IMR-90 (cell line): ENCODE data around the gene POLR1A. TPM values are rescaled to one million over a fixed set of nuclear protein-coding genes. Genes with fewer than 3 reads are reported as not detected.

Source experiments
- ATAC-seq: fragments of 200-7000 bp; cut with Tn5 transposase; 2 replicates; pipeline ENCODE4 v1.9.1; 2020; ENCODE audit warnings: low read depth, mild to moderate bottlenecking, moderate library complexity
- BruUV-seq: library from RNA; stranded (reverse); fragments of 400-500 nt; replicated peaks from 2 replicates; lab custom pipeline; 2021; lab: Mats Ljungman, UMichigan
- CTCF ChIA-PET: fragments of 300-600 bp; formaldehyde crosslinking; extraction: SDS; loops from one replicate; lab custom pipeline; 2021; ENCODE audit warnings: antibody characterized with exemption; lab: Yijun Ruan, JAX
- POLR2A ChIA-PET: fragments of 300-600 bp; sonication (Branson Sonifier 250); formaldehyde crosslinking; loops from one replicate; lab custom pipeline; 2022; ENCODE audit warnings: antibody characterized with exemption; ENCODE audit not compliant: unreplicated experiment; lab: Charles Lee
- DNase-seq: peaks from one replicate; pipeline ENCODE4 v3.0.0; 2013
- H2AFZ ChIP-seq: replicated peaks from 2 replicates; pipeline ENCODE3; 2013; ENCODE audit warnings: low read length, mild to moderate bottlenecking; ENCODE audit not compliant: poor library complexity
- H2AK5ac ChIP-seq: 2 replicates; pipeline ENCODE4 v1.6.1; 2013; ENCODE audit warnings: low read depth, low read length, inconsistent platforms
- H2AK9ac ChIP-seq: replicated peaks from 2 replicates; pipeline ENCODE3; 2013; ENCODE audit warnings: mild to moderate bottlenecking, low read depth, low read length, moderate library complexity; ENCODE audit not compliant: poor library complexity
- H2BK120ac ChIP-seq: 2 replicates; pipeline ENCODE4 v1.6.1; 2013; ENCODE audit warnings: low read depth, low read length, inconsistent platforms
- H2BK15ac ChIP-seq: 3 replicates; pipeline ENCODE4 v1.6.1; 2013; ENCODE audit warnings: low read depth, low read length, inconsistent platforms
- H2BK20ac ChIP-seq: 2 replicates; pipeline ENCODE4 v1.6.1; 2013; ENCODE audit warnings: low read depth, mild to moderate bottlenecking, inconsistent platforms, low read length, moderate library complexity
- H2BK5ac ChIP-seq: 2 replicates; pipeline ENCODE4 v1.6.1; 2013; ENCODE audit warnings: mild to moderate bottlenecking, low read depth, low read length, inconsistent platforms; ENCODE audit not compliant: poor library complexity, severe bottlenecking
- H3K14ac ChIP-seq: replicated peaks from 2 replicates; pipeline ENCODE4 v1.6.1; 2013; ENCODE audit warnings: low read depth, low read length, inconsistent platforms
- H3K18ac ChIP-seq: 2 replicates; pipeline ENCODE4 v1.6.1; 2013; ENCODE audit warnings: low read depth, low read length, control low read depth
- H3K23ac ChIP-seq: 2 replicates; pipeline ENCODE4 v1.6.1; 2013; ENCODE audit warnings: low read depth, low read length, inconsistent platforms
- H3K27ac ChIP-seq: 2 replicates; pipeline ENCODE4 v1.5.1; 2013; ENCODE audit warnings: mild to moderate bottlenecking, control low read depth, low read length; ENCODE audit not compliant: insufficient read depth
- H3K27me3 ChIP-seq: 2 replicates; pipeline ENCODE4 v1.6.1; 2013; ENCODE audit warnings: low read length; ENCODE audit not compliant: control insufficient read depth, insufficient read depth
- H3K36me3 ChIP-seq: 2 replicates; pipeline ENCODE4 v1.6.1; 2013; ENCODE audit warnings: low read length, mixed read lengths; ENCODE audit not compliant: control insufficient read depth, insufficient read depth
- H3K4ac ChIP-seq: 2 replicates; pipeline ENCODE4 v1.6.1; 2013; ENCODE audit warnings: low read depth, low read length, inconsistent platforms
- H3K4me1 ChIP-seq: 2 replicates; pipeline ENCODE4 v1.6.1; 2013; ENCODE audit warnings: low read length, mixed read lengths; ENCODE audit not compliant: control insufficient read depth, insufficient read depth
- H3K4me2 ChIP-seq: 2 replicates; pipeline ENCODE4 v1.6.1; 2013; ENCODE audit warnings: low read depth, mild to moderate bottlenecking, control low read depth, low read length, moderate library complexity
- H3K4me3 ChIP-seq: 2 replicates; pipeline ENCODE4 v1.5.1; 2013; ENCODE audit warnings: low read depth, mild to moderate bottlenecking, control low read depth, low read length, moderate library complexity; ENCODE audit not compliant: insufficient read depth
- H3K56ac ChIP-seq: 2 replicates; pipeline ENCODE4 v1.6.1; 2013; ENCODE audit warnings: low read length, inconsistent platforms; ENCODE audit not compliant: insufficient read depth; ENCODE audit errors: extremely low read depth
- H3K79me1 ChIP-seq, 2 experiments: 2 replicates each; pipeline ENCODE4 v1.6.1; 2013; ENCODE audit warnings: low read length in 2 of 2, inconsistent platforms in 1 of 2, low read depth in 1 of 2
- H3K9ac ChIP-seq: 2 replicates; pipeline ENCODE4 v1.6.1; 2013; ENCODE audit warnings: low read depth, low read length, control low read depth
- H3K9me1 ChIP-seq: 2 replicates; pipeline ENCODE4 v1.6.1; 2013; ENCODE audit warnings: low read length, inconsistent platforms; ENCODE audit not compliant: insufficient read depth
- H3K9me3 ChIP-seq: 2 replicates; pipeline ENCODE4 v1.6.1; 2013; ENCODE audit warnings: low read length; ENCODE audit not compliant: control insufficient read depth, insufficient read depth
- H4K20me1 ChIP-seq: 2 replicates; pipeline ENCODE4 v1.6.1; 2013; ENCODE audit warnings: low read length, inconsistent platforms; ENCODE audit not compliant: insufficient read depth
- H4K5ac ChIP-seq: 2 replicates; pipeline ENCODE4 v1.6.1; 2013; ENCODE audit warnings: mild to moderate bottlenecking, low read depth, low read length, control low read depth
- H4K8ac ChIP-seq, 2 experiments: 2 replicates each; pipeline ENCODE4 v1.6.1; 2013; ENCODE audit warnings: low read depth in 2 of 2, low read length in 2 of 2, control low read depth in 1 of 2, inconsistent platforms in 1 of 2
- H4K91ac ChIP-seq: 2 replicates; pipeline ENCODE4 v1.6.1; 2013; ENCODE audit warnings: low read depth, low read length, inconsistent platforms; ENCODE audit not compliant: insufficient read depth
- BHLHE40 ChIP-seq: fragments of 150-350 bp; IDR thresholded peaks from 2 replicates; pipeline ENCODE4 v1.6.1; 2016; ENCODE audit warnings: mild to moderate bottlenecking, low read depth, low read length
- CEBPB ChIP-seq: IDR thresholded peaks from 2 replicates; pipeline ENCODE4 v1.6.1; 2012; ENCODE audit warnings: low read depth, low read length, improper control_type of control experiment
- CHD1 ChIP-seq: IDR thresholded peaks from 2 replicates; pipeline ENCODE4 v1.6.1; 2012; ENCODE audit warnings: low read depth, low read length, improper control_type of control experiment
- CTCF ChIP-seq: conservative IDR thresholded peaks from 2 replicates; pipeline ENCODE4 v1.5.1; 2012; ENCODE audit warnings: mild to moderate bottlenecking, low read depth, low read length, improper control_type of control experiment
- ELK1 ChIP-seq: fragments of 150-350 bp; IDR thresholded peaks from 2 replicates; pipeline ENCODE4 v1.6.1; 2016; ENCODE audit warnings: low read depth, mild to moderate bottlenecking, low read length, moderate library complexity, borderline replicate concordance
- FOS ChIP-seq: fragments of 150-350 bp; IDR thresholded peaks from 2 replicates; pipeline ENCODE4 v1.6.1; 2016; ENCODE audit warnings: low read depth, low read length
- MAFK ChIP-seq: IDR thresholded peaks from 2 replicates; pipeline ENCODE4 v1.6.1; 2012; ENCODE audit warnings: low read depth, low read length, improper control_type of control experiment
- MAZ ChIP-seq: IDR thresholded peaks from 2 replicates; pipeline ENCODE4 v1.6.1; 2012; ENCODE audit warnings: low read depth, mild to moderate bottlenecking, low read length, improper control_type of control experiment, moderate library complexity, borderline replicate concordance
- MXI1 ChIP-seq: IDR thresholded peaks from 2 replicates; pipeline ENCODE4 v1.6.1; 2012; ENCODE audit warnings: low read depth, mild to moderate bottlenecking, low read length, moderate library complexity, borderline replicate concordance
- NFE2L2 ChIP-seq: fragments of 150-350 bp; IDR thresholded peaks from 2 replicates; pipeline ENCODE4 v1.6.1; 2016; ENCODE audit warnings: low read depth, mild to moderate bottlenecking, low read length
- POLR2A ChIP-seq: IDR thresholded peaks from 2 replicates; pipeline ENCODE4 v1.6.1; 2012; ENCODE audit warnings: mild to moderate bottlenecking, low read depth, low read length
- RAD21 ChIP-seq: IDR thresholded peaks from 2 replicates; pipeline ENCODE4 v1.6.1; 2012; ENCODE audit warnings: low read length, improper control_type of control experiment
- RCOR1 ChIP-seq: IDR thresholded peaks from 2 replicates; pipeline ENCODE4 v1.6.1; 2012; ENCODE audit warnings: mild to moderate bottlenecking, low read length, improper control_type of control experiment; ENCODE audit not compliant: insufficient replicate concordance
- RFX5 ChIP-seq: IDR thresholded peaks from 2 replicates; pipeline ENCODE4 v1.8.0; 2012; ENCODE audit warnings: low read depth, mild to moderate bottlenecking, low read length, moderate library complexity
- SMC3 ChIP-seq: fragments of 150-350 bp; IDR thresholded peaks from 2 replicates; pipeline ENCODE4 v1.6.1; 2016; ENCODE audit warnings: low read depth, mild to moderate bottlenecking, antibody characterized with exemption, low read length, moderate library complexity
- WGBS, 2 experiments: methylation state at CpG; one replicate each; pipeline versions ENCODE4 v1.1.5 to v1.1.7; 2013; ENCODE audit warnings: missing lambda C conversion rate in 2 of 2; ENCODE audit not compliant: insufficient read length in 1 of 2; ENCODE audit errors: extremely low coverage in 2 of 2; 5-methylcytosine and 5-hydroxymethylcytosine counted together
- dilution Hi-C: fragments of 300-500 bp; cut with HindIII; formaldehyde crosslinking; loops from one replicate; pipeline ENCODE4 v1.14.3; 2018; ENCODE audit warnings: low sequenced_read_pairs; ENCODE audit not compliant: unreplicated experiment
- in situ Hi-C: fragments of 300-500 bp; cut with MboI; formaldehyde crosslinking; loops from 3 replicates; pipeline ENCODE4 v1.14.3; 2019; ENCODE audit warnings: low sequenced_read_pairs, inconsistent platforms, mixed read lengths
- intact Hi-C: fragments of 100-400 bp; cut with micrococcal nuclease; formaldehyde crosslinking; loops from 2 replicates; pipeline ENCODE4 v1.10.0; 2022
- polyA plus RNA-seq, 3 experiments: library from polyadenylated mRNA; depleted of rRNA; stranded (reverse); fragments of >200 nt; gene quantifications; 2 replicates each; pipeline ENCODE4 v1.2.3, GENCODE V29; 2012; ENCODE audit warnings: low replicate concordance in 1 of 3
- total RNA-seq: library from RNA; depleted of rRNA; stranded (reverse); fragments of >200 nt; gene quantifications from 2 replicates; pipeline ENCODE4 v1.2.3, GENCODE V29; 2012
- TF ChIP-seq, protein P1 (sequence below): fragments of 150-350 bp; IDR thresholded peaks from 2 replicates; pipeline ENCODE4 v1.6.1; 2017; ENCODE audit warnings: mild to moderate bottlenecking, antibody characterized with exemption, low read length, low read depth

POLR1A gene
- total and polyA plus RNA-seq, 2 of the 4 experiments (the other 2 are of a cell fraction), result 7.6 to 27.4 TPM

DNA sequence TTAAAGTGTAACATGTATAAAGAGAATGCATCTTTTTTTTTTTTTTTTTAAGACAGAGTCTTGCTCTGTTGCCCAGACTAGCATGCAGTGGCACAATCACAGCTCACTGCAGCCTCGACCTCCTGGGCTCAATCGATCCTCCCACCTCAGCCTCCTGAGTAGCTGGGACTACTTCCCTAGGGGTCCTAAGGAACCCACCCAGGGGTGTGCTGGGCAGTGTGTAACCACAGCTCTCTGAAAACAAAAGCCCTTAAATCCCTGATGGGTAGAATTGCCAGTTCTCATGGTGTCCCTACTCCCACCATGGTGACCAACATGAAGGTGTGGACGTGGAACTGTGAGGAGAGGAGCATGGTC lies 111.3 kb downstream of the POLR1A start:
- H3K79me1 ChIP-seq, result no peaks in the 10 kb centered on the region

More for the DNA sequence above, 111.3 kb downstream of the POLR1A start:
- no CpG with 5 or more reads among the region's 3 CpGs for WGBS, 2 experiments
- no peak for DNase-seq
- intact Hi-C loops (no loop called here), in situ Hi-C loops (no loop called here), dilution Hi-C loops (no loop called here)
- Histone ChIP-seq H3K4me3 (no peak overlapping the region), H4K5ac (no peak overlapping the region), H2BK5ac (no peak overlapping the region), H2BK15ac (no peak overlapping the region; the same call in 2 of the 3 replicates), H4K8ac (peak overlapping the region in 1 of 2 experiments; percentile 3; a peak in 1 of 4 replicates), H2AFZ (no peak overlapping the region), H3K27me3 (no peaks in the 10 kb centered on the region), H2BK20ac (peak overlapping the region; percentile 16; the same call in 1 of the 2 replicates), H2BK120ac (peak overlapping the region; percentile 25; the same call in 1 of the 2 replicates), H3K9me1 (peaks cover 27% of the 10 kb centered on the region), H3K36me3 (no peaks in the 10 kb centered on the region), H3K23ac (no peak overlapping the region), H3K4ac (0 out of 2 replicates have a peak overlapping the region, but pooled peaks have one; percentile 11), H3K4me1 (peaks cover 26% of the 10 kb centered on the region), H2AK5ac (no peak overlapping the region; the same call in 1 of the 2 replicates), H3K56ac (no peak overlapping the region), H3K27ac (no peak overlapping the region), H3K9me3 (no peaks in the 10 kb centered on the region), H3K4me2 (no peak overlapping the region), H3K9ac (no peak overlapping the region), H2AK9ac (no peak overlapping the region), H3K18ac (no peak overlapping the region), H4K91ac (no peak overlapping the region), H4K20me1 (no peaks in the 10 kb centered on the region), H3K14ac (no peak overlapping the region)
- POLR2A ChIA-PET, result no interaction called here
- CTCF ChIA-PET, result interaction anchor here (0.6 kb wide), 1 partner anchor 17 kb away, joined by 3 read pairs; no protein-coding TSS in a partner anchor
- TF ChIP-seq NFE2L2, result no peak
- no peak for TF ChIP-seq FOS
- TF ChIP-seq, protein P1, sequence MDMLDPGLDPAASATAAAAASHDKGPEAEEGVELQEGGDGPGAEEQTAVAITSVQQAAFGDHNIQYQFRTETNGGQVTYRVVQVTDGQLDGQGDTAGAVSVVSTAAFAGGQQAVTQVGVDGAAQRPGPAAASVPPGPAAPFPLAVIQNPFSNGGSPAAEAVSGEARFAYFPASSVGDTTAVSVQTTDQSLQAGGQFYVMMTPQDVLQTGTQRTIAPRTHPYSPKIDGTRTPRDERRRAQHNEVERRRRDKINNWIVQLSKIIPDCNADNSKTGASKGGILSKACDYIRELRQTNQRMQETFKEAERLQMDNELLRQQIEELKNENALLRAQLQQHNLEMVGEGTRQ, result no peak
- no peak for TF ChIP-seq RFX5
- TF ChIP-seq RAD21, result no peak
- no peak for TF ChIP-seq MAFK
- no peak for TF ChIP-seq SMC3
- no peak for TF ChIP-seq CEBPB
- TF ChIP-seq MXI1, result no peak
- no peak for TF ChIP-seq POLR2A
- TF ChIP-seq CHD1, result no peak
- TF ChIP-seq BHLHE40, result no peak
- TF ChIP-seq RCOR1, result no peak
- no peak for TF ChIP-seq ELK1
- no peak for TF ChIP-seq CTCF
- no peak for TF ChIP-seq MAZ
- no peak for ATAC-seq
- BruUV-seq, result no TSS peak
